Activated CD4-positive, alpha-beta T cell treated with anti-CD3 and anti-CD28 coated beads, Interleukin-2, amount 10 ng/mL, durations not matched to agents 24 days and 14 days (primary cell): ENCODE results near the gene PLCB4. TPM values are rescaled to one million over a fixed set of nuclear protein-coding genes. Genes with fewer than 3 reads are reported as not detected.
A peak's percentile ranks its signal among the peaks of the same experiment; 100 is the strongest.

Source experiments
- DNase-seq: peaks from one replicate; pipeline ENCODE4 v3.0.0; 2022
- H3K27ac Mint-ChIP-seq: one replicate; pipeline ENCODE4 v1.8.0; 2022; ENCODE audit warnings: mild to moderate bottlenecking, mixed read lengths
- H3K27me3 Mint-ChIP-seq: one replicate; pipeline ENCODE4 v1.8.0; 2022; ENCODE audit warnings: mixed read lengths
- H3K36me3 Mint-ChIP-seq: one replicate; pipeline ENCODE4 v1.8.0; 2022; ENCODE audit warnings: low read depth, mild to moderate bottlenecking, mixed read lengths
- H3K4me1 Mint-ChIP-seq: one replicate; pipeline ENCODE4 v1.8.0; 2021; ENCODE audit warnings: mixed read lengths
- H3K4me3 Mint-ChIP-seq: one replicate; pipeline ENCODE4 v1.8.0; 2022; ENCODE audit warnings: mild to moderate bottlenecking, moderate library complexity, mixed read lengths
- H3K9me3 Mint-ChIP-seq: one replicate; pipeline ENCODE4 v1.8.0; 2021; ENCODE audit warnings: mixed read lengths
- intact Hi-C: fragments of 100-400 bp; cut with micrococcal nuclease; formaldehyde crosslinking; loops from one replicate; pipeline ENCODE4 v1.15.1; 2023
- total RNA-seq: library from RNA; stranded (reverse); gene quantifications from 2 replicates; pipeline ENCODE4 v1.2.3, GENCODE V29; 2022

The PLCB4 gene
- total RNA-seq, 1 donor from 2014 or later: not detected

GRCh38 chr20:9402141-9402540, 333.3 kb downstream of the PLCB4 start:
- Mint-ChIP-seq H3K27ac (no peak overlapping the region), H3K4me3 (no peak overlapping the region), H3K36me3 (no peaks in the 10 kb centered on the region), H3K4me1 (no peaks in the 10 kb centered on the region), H3K9me3 (no peaks in the 10 kb centered on the region), H3K27me3 (no peaks in the 10 kb centered on the region)
- no peak for DNase-seq
- intact Hi-C loops: loop anchor here (10.0 kb wide), 1 partner anchor 513 kb away; no protein-coding TSS in a partner anchor

GRCh38 chr20:9402546-9402945, 333.7 kb downstream of the PLCB4 start:
- no peaks in the 10 kb centered on the region for H3K9me3 Mint-ChIP-seq
- H3K4me1 Mint-ChIP-seq: no peaks in the 10 kb centered on the region
- no peak overlapping the region for H3K4me3 Mint-ChIP-seq
- no peak for DNase-seq
- no peaks in the 10 kb centered on the region for H3K36me3 Mint-ChIP-seq
- H3K27me3 Mint-ChIP-seq: no peaks in the 10 kb centered on the region
- no peak overlapping the region for H3K27ac Mint-ChIP-seq
- intact Hi-C loops: loop anchor here (10.0 kb wide), 1 partner anchor 512 kb away; no protein-coding TSS in a partner anchor

- Mint-ChIP-seq H3K36me3 (no peaks in the 10 kb centered on the region), H3K9me3 (no peaks in the 10 kb centered on the region), H3K27ac (no peak overlapping the region), H3K27me3 (no peaks in the 10 kb centered on the region), H3K4me1 (no peaks in the 10 kb centered on the region), H3K4me3 (no peak overlapping the region)
- intact Hi-C loops: loop anchor here (10.0 kb wide), 1 partner anchor 511 kb away; no protein-coding TSS in a partner anchor
- DNase-seq: no peak
Measured at GRCh38 chr20:9403448-9403847, 334.6 kb downstream of the PLCB4 start.

GRCh38 chr20:9407805-9408421, 339.0 kb downstream of the PLCB4 start:
- Mint-ChIP-seq H3K27ac (no peak overlapping the region), H3K4me3 (no peak overlapping the region), H3K4me1 (no peaks in the 10 kb centered on the region), H3K27me3 (no peaks in the 10 kb centered on the region), H3K36me3 (no peaks in the 10 kb centered on the region), H3K9me3 (no peaks in the 10 kb centered on the region)
- DNase-seq: peak; percentile 85
- intact Hi-C loops: loop anchor here (1.0 to 10.0 kb wide), 2 partner anchors 202 to 507 kb away; no protein-coding TSS in a partner anchor

- DNase-seq: peak; percentile 48
- Mint-ChIP-seq H3K4me1 (no peaks in the 10 kb centered on the region), H3K9me3 (no peaks in the 10 kb centered on the region), H3K27ac (no peak overlapping the region), H3K4me3 (no peak overlapping the region), H3K27me3 (no peaks in the 10 kb centered on the region), H3K36me3 (no peaks in the 10 kb centered on the region)
- intact Hi-C loops: loop anchor here (1.0 to 10.0 kb wide), 2 partner anchors 202 to 506 kb away; no protein-coding TSS in a partner anchor
Measured at GRCh38 chr20:9408422-9409300, 339.8 kb downstream of the PLCB4 start.

- H3K4me3 Mint-ChIP-seq: no peak overlapping the region
- DNase-seq: no peak
- H3K4me1 Mint-ChIP-seq: no peaks in the 10 kb centered on the region
- no peaks in the 10 kb centered on the region for H3K27me3 Mint-ChIP-seq
- no peaks in the 10 kb centered on the region for H3K9me3 Mint-ChIP-seq
- no peak overlapping the region for H3K27ac Mint-ChIP-seq
- intact Hi-C loops: loop anchor here (10.0 kb wide), 1 partner anchor 505 kb away; no protein-coding TSS in a partner anchor
- H3K36me3 Mint-ChIP-seq: no peaks in the 10 kb centered on the region
Measured at GRCh38 chr20:9409352-9409751, 340.5 kb downstream of the PLCB4 start.

- H3K4me3 Mint-ChIP-seq: no peak overlapping the region
- no peak overlapping the region for H3K27ac Mint-ChIP-seq
- no peaks in the 10 kb centered on the region for H3K36me3 Mint-ChIP-seq
- intact Hi-C loops: loop anchor here (10.0 kb wide), 1 partner anchor 505 kb away; no protein-coding TSS in a partner anchor
- DNase-seq: peak; percentile 24
- H3K4me1 Mint-ChIP-seq: no peaks in the 10 kb centered on the region
- H3K9me3 Mint-ChIP-seq: no peaks in the 10 kb centered on the region
- H3K27me3 Mint-ChIP-seq: no peaks in the 10 kb centered on the region
Measured at GRCh38 chr20:9409981-9410380, 341.1 kb downstream of the PLCB4 start.

DNA sequence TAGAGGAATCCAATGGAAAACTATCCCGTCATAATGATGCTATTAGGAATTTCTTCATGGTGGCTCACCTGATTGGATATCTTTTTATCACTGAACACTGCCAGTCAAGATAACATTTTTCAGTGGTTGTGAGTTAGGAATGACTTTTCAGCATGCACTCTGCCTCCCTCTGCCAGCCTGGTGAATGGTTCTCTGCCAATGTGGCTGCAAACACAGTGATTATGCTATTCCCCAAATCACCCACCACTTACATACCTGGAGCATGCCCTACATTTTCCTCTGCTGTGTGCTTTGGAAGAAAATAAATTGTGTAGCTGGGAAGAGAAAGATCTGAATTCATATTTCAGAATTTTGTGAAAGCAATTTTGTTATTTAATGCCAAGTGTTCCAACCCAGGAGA, 342.9 kb downstream of the PLCB4 start:
- Mint-ChIP-seq H3K27ac (no peak overlapping the region), H3K4me1 (no peaks in the 10 kb centered on the region), H3K27me3 (no peaks in the 10 kb centered on the region), H3K36me3 (no peaks in the 10 kb centered on the region), H3K4me3 (no peak overlapping the region), H3K9me3 (no peaks in the 10 kb centered on the region)
- no peak for DNase-seq
- intact Hi-C loops: no loop called here

- no peaks in the 10 kb centered on the region for H3K9me3 Mint-ChIP-seq
- H3K27ac Mint-ChIP-seq: no peak overlapping the region
- H3K4me1 Mint-ChIP-seq: no peaks in the 10 kb centered on the region
- H3K27me3 Mint-ChIP-seq: no peaks in the 10 kb centered on the region
- intact Hi-C loops: no loop called here
- no peaks in the 10 kb centered on the region for H3K36me3 Mint-ChIP-seq
- no peak overlapping the region for H3K4me3 Mint-ChIP-seq
- DNase-seq: no peak
Measured at GRCh38 chr20:9412309-9412708, 343.4 kb downstream of the PLCB4 start.

GRCh38 chr20:9413001-9413400, 344.1 kb downstream of the PLCB4 start:
- no peak for DNase-seq
- Mint-ChIP-seq H3K4me1 (no peaks in the 10 kb centered on the region), H3K36me3 (no peaks in the 10 kb centered on the region), H3K4me3 (no peak overlapping the region), H3K9me3 (no peaks in the 10 kb centered on the region), H3K27me3 (no peaks in the 10 kb centered on the region), H3K27ac (no peak overlapping the region)
- intact Hi-C loops: no loop called here

DNA sequence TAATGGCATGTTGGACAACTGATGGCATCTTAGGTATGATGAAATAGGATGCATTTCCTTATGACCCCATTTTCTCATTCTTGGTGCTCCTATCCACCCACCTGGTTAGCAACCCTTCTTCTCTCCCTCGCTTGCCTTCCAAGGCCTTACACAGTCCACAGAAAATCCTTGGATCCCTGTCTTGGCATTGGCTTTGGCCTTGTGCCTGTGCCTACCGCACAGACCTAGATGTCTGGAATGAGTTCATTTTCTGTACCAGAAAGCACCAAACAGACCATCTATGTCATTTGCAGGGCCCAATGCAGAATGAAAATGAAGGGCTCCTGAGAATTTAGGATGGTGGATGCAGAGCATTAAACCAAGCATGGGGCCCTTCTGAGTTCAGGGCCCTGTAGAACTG, 346.5 kb downstream of the PLCB4 start:
- no peaks in the 10 kb centered on the region for H3K36me3 Mint-ChIP-seq
- H3K27ac Mint-ChIP-seq: no peak overlapping the region
- no peaks in the 10 kb centered on the region for H3K4me1 Mint-ChIP-seq
- H3K27me3 Mint-ChIP-seq: no peaks in the 10 kb centered on the region
- intact Hi-C loops: no loop called here
- H3K4me3 Mint-ChIP-seq: no peak overlapping the region
- DNase-seq: no peak
- no peaks in the 10 kb centered on the region for H3K9me3 Mint-ChIP-seq

GRCh38 chr20:9416421-9416820, 347.5 kb downstream of the PLCB4 start:
- intact Hi-C loops: no loop called here
- H3K36me3 Mint-ChIP-seq: no peaks in the 10 kb centered on the region
- no peaks in the 10 kb centered on the region for H3K4me1 Mint-ChIP-seq
- no peak for DNase-seq
- H3K27ac Mint-ChIP-seq: no peak overlapping the region
- no peaks in the 10 kb centered on the region for H3K27me3 Mint-ChIP-seq
- H3K9me3 Mint-ChIP-seq: no peaks in the 10 kb centered on the region
- H3K4me3 Mint-ChIP-seq: no peak overlapping the region

DNA sequence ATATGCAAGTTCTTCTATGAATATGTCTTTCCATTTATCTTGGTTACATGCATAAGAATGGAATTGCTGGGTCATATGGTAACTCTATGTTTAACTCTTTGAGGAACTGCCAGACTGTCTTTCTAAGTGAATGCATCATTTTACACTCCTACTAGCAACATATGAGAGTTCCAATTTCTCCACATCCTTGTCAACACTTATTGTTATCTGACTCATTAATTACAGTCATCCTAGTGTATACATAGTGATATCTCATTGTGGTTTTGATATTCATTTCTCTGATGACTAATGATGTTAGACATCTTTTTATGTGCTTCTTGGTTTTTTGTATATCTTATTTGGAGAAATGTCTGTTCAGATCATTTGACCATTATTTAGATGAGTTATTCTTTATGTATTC, 348.8 kb downstream of the PLCB4 start:
- Mint-ChIP-seq H3K27me3 (no peaks in the 10 kb centered on the region), H3K36me3 (no peaks in the 10 kb centered on the region), H3K4me3 (no peak overlapping the region), H3K27ac (no peak overlapping the region), H3K4me1 (no peaks in the 10 kb centered on the region), H3K9me3 (no peaks in the 10 kb centered on the region)
- DNase-seq: no peak
- intact Hi-C loops: no loop called here

- H3K4me1 Mint-ChIP-seq: no peaks in the 10 kb centered on the region
- H3K36me3 Mint-ChIP-seq: no peaks in the 10 kb centered on the region
- H3K27ac Mint-ChIP-seq: no peak overlapping the region
- H3K27me3 Mint-ChIP-seq: no peaks in the 10 kb centered on the region
- no peak overlapping the region for H3K4me3 Mint-ChIP-seq
- DNase-seq: no peak
- no peaks in the 10 kb centered on the region for H3K9me3 Mint-ChIP-seq
- intact Hi-C loops: no loop called here
Measured at GRCh38 chr20:9422321-9423057, 353.6 kb downstream of the PLCB4 start.
